NCI-H1694 treated with DMSO at 0.1 percent for 48 hours (cell line): ENCODE data around the gene MYCN.
A peak's percentile ranks its signal among the peaks of the same experiment; 100 is the strongest.

Experiments
- DNase-seq: peaks from one replicate; lab custom pipeline; 2025; lab: John Stamatoyannopoulos, UW

MYCN gene

GRCh38 chr2:15931319-15931890 is 8.9 kb upstream of the MYCN start:
- DNase-seq, result peak; percentile 64

GRCh38 chr2:15931950-15932349 is 8.4 kb upstream of the MYCN start:
- DNase-seq, result no peak

- no peak for DNase-seq
These were observed 7.8 kb upstream of the MYCN start for GRCh38 chr2:15932394-15933183.

- no peak for DNase-seq
These were observed 7.0 kb upstream of the MYCN start for GRCh38 chr2:15933184-15933845.

- no peak for DNase-seq
These were observed 5.9 kb upstream of the MYCN start for GRCh38 chr2:15934291-15934945.

GRCh38 chr2:15935189-15935588 is 5.2 kb upstream of the MYCN start:
- no peak for DNase-seq

GRCh38 chr2:15935675-15936074 is 4.7 kb upstream of the MYCN start:
- DNase-seq, result no peak

- no peak for DNase-seq
These were observed 3.9 kb upstream of the MYCN start for GRCh38 chr2:15936277-15937104.

GRCh38 chr2:15937105-15937881 is 3.1 kb upstream of the MYCN start:
- no peak for DNase-seq

- no peak for DNase-seq
These were observed 2.2 kb upstream of the MYCN start for GRCh38 chr2:15937882-15938802.

GRCh38 chr2:15938803-15939555 is 1.4 kb upstream of the MYCN start:
- no peak for DNase-seq

GRCh38 chr2:15939556-15939853 is 845 bp upstream of the MYCN start:
- DNase-seq, result no peak

- DNase-seq, result peak; percentile 77
These were observed 521 bp downstream of the MYCN start for GRCh38 chr2:15940661-15941480.

- peak; percentile 50 for DNase-seq
These were observed 1.1 kb downstream of the MYCN start for GRCh38 chr2:15941481-15941850.

- no peak for DNase-seq
These were observed 1.7 kb downstream of the MYCN start for GRCh38 chr2:15941871-15942710.

GRCh38 chr2:15942711-15943345 is 2.5 kb downstream of the MYCN start:
- DNase-seq, result no peak
